ENCODE measurements around the gene CRYZL1.

Gene CRYZL1

DNA sequence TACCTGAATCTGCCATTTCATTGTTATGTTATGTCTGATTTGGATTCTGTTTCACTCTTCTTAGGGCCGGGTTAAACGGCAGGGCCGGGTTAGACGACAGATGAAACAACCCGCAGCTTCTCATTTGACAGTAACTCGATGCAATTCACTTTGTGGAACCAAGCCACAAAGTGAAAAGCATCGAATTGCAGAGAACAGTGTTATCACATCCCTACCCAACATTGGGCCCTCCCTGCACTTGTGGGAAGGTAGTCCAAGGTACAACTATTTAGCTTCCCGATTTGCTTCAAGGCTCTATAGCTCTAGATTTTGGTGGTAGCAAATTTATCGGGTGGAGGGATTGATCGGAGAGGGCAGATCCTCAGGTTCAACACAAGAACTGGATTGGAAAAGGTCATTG lies 81.7 kb downstream of the CRYZL1 start:
- in situ Hi-C loops (cut with MboI; ENCODE audit: low pct_unique_long_range_greater_than_20kb, low sequenced_read_pairs, unreplicated experiment), result no loop called here
- DNase-seq (ENCODE audit: low spot score), result no peak
- TF ChIP-seq, protein P1, sequence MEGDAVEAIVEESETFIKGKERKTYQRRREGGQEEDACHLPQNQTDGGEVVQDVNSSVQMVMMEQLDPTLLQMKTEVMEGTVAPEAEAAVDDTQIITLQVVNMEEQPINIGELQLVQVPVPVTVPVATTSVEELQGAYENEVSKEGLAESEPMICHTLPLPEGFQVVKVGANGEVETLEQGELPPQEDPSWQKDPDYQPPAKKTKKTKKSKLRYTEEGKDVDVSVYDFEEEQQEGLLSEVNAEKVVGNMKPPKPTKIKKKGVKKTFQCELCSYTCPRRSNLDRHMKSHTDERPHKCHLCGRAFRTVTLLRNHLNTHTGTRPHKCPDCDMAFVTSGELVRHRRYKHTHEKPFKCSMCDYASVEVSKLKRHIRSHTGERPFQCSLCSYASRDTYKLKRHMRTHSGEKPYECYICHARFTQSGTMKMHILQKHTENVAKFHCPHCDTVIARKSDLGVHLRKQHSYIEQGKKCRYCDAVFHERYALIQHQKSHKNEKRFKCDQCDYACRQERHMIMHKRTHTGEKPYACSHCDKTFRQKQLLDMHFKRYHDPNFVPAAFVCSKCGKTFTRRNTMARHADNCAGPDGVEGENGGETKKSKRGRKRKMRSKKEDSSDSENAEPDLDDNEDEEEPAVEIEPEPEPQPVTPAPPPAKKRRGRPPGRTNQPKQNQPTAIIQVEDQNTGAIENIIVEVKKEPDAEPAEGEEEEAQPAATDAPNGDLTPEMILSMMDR (IDR thresholded peaks at IDR 0.05; ENCODE audit: extremely low read depth, insufficient read depth, missing control alignments), result no peak

DNA sequence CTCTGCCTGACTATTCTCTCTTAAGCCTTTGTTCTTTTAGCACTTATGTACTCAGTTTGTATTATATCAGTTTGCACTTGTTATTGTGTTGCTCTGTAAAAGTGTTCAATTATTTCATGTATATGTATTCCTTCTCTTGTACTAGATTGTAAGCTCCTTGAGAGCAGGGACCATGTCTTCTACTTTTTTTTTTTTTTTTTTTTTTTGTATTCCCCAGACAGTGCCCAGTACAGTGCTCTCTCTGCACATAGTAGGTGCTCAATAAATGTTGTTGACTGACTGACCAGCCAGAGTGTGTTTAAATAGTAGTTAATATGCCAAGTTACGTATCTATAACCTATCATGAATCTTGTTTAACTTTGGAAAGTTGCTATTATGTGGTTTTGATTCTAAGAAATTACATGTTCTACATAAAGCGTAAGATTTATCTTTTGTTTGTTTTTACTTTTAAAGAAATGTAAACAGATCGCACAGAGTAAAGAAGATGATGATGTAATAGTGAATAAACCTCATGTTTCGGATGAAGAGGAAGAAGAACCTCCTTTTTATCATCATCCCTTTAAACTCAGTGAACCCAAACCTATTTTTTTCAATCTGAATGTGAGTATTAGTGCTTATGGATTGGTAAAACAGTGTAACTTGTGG lies 82.6 kb downstream of the CRYZL1 start:
- TF ChIP-seq, protein P1 (IDR thresholded peaks at IDR 0.05; ENCODE audit: extremely low read depth, insufficient read depth, missing control alignments), result no peak
- in situ Hi-C loops (cut with MboI; ENCODE audit: low pct_unique_long_range_greater_than_20kb, low sequenced_read_pairs, unreplicated experiment), result no loop called here
- no peak for DNase-seq (ENCODE audit: low spot score)

DNA sequence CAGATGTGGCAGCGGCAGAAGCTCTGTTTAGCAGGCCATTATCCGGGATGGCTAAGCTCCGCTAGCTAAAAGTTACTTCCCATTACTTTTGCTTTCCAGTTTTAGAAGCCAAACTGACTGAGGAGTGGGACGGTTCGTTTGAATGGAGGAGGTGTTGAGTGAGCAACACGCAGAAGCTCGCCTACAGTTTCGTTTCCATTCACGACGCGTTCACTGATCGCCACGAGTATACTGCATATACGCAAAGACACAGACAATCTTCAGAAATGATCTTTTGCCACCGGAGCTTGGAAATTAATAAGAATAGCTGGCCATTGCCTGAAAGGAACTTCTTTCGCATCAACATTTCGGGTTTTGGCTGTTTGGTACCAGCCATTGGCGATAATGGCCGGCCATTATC lies 84.1 kb downstream of the CRYZL1 start:
- in situ Hi-C loops (cut with MboI; ENCODE audit: low pct_unique_long_range_greater_than_20kb, low sequenced_read_pairs, unreplicated experiment), result no loop called here
- no peak for DNase-seq (ENCODE audit: low spot score)
- TF ChIP-seq, protein P1 (IDR thresholded peaks at IDR 0.05; ENCODE audit: extremely low read depth, insufficient read depth, missing control alignments), result no peak

DNA sequence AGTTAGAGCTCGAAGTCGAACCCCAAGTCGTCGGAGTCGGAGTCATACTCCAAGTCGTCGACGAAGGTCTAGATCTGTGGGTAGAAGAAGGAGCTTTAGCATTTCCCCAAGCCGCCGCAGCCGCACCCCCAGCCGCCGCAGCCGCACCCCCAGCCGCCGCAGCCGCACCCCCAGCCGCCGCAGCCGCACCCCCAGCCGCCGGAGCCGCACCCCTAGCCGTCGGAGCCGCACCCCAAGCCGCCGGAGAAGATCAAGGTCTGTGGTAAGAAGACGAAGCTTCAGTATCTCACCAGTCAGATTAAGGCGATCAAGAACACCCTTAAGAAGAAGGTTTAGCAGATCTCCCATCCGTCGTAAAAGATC lies 86.6 kb downstream of the CRYZL1 start:
- TF ChIP-seq, protein P1 (IDR thresholded peaks at IDR 0.05; ENCODE audit: extremely low read depth, insufficient read depth, missing control alignments), result no peak
- DNase-seq (ENCODE audit: low spot score), result no peak
- in situ Hi-C loops (cut with MboI; ENCODE audit: low pct_unique_long_range_greater_than_20kb, low sequenced_read_pairs, unreplicated experiment), result no loop called here

DNA sequence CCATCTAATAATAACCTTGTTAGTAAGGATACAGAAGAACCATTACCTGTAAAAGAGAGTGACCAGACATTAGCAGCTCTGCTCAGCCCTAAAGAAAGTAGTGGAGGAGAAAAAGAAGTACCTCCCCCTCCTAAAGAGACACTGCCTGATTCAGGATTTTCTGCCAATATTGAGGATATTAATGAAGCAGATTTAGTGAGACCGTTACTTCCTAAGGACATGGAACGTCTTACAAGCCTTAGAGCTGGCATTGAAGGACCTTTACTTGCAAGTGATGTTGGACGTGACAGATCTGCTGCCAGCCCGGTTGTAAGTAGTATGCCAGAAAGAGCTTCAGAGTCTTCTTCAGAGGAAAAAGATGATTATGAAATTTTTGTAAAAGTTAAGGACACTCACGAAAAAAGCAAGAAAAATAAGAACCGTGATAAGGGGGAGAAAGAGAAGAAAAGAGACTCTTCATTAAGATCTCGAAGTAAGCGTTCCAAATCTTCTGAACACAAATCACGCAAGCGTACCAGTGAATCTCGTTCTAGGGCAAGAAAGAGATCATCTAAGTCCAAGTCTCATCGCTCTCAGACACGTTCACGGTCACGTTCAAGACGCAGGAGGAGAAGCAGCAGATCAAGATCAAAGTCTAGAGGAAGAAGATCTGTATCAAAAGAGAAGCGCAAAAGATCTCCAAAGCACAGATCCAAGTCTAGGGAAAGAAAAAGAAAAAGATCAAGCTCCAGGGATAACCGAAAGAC lies 87.1 kb downstream of the CRYZL1 start:
- no peak for DNase-seq (ENCODE audit: low spot score)
- in situ Hi-C loops (cut with MboI; ENCODE audit: low pct_unique_long_range_greater_than_20kb, low sequenced_read_pairs, unreplicated experiment), result no loop called here
- TF ChIP-seq, protein P1 (IDR thresholded peaks at IDR 0.05; ENCODE audit: extremely low read depth, insufficient read depth, missing control alignments), result no peak

DNA sequence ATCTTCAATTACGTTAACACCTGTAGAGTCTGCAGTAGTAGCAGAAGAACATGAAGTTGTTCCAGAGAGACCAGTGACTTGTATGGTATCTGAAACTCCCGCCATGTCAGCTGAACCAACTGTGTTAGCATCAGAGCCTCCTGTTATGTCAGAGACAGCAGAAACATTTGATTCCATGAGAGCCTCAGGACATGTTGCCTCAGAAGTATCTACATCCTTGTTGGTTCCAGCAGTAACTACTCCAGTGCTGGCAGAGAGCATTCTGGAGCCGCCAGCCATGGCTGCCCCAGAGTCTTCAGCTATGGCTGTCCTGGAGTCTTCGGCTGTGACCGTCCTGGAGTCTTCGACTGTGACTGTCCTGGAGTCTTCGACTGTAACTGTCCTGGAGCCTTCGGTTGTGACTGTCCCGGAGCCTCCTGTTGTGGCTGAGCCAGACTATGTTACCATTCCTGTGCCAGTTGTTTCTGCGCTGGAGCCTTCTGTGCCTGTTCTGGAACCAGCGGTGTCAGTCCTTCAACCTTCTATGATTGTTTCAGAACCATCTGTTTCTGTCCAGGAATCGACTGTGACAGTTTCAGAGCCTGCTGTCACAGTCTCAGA lies 88.4 kb downstream of the CRYZL1 start:
- no peak for DNase-seq (ENCODE audit: low spot score)
- in situ Hi-C loops (cut with MboI; ENCODE audit: low pct_unique_long_range_greater_than_20kb, low sequenced_read_pairs, unreplicated experiment), result no loop called here
- TF ChIP-seq, protein P1 (IDR thresholded peaks at IDR 0.05; ENCODE audit: extremely low read depth, insufficient read depth, missing control alignments), result no peak

Data from GM13977 (cell line).